Ascending aorta (tissue), 2 donors: Measurements from ENCODE around the gene SERINC3. TPM values are rescaled to one million over a fixed set of nuclear protein-coding genes. Genes with fewer than 3 reads are reported as not detected.

Experiments used
- DNase-seq, 2 donors: peaks; one replicate each; pipeline ENCODE4 v3.0.0-alpha.2; 2019; ENCODE audit warnings: low spot score in 2 of 2
- H3K27ac ChIP-seq, 2 donors: fragments of 200-600 bp; sonication (generic); one replicate each; pipeline ENCODE4 v1.5.1; 2016 to 2017; ENCODE audit warnings: mild to moderate bottlenecking in 1 of 2
- H3K27me3 ChIP-seq: fragments of 200-600 bp; sonication (generic); one replicate; pipeline ENCODE4 v1.5.1; 2017
- H3K36me3 ChIP-seq, 2 donors: fragments of 200-600 bp; sonication (generic); one replicate each; pipeline ENCODE4 v1.5.1; 2016
- H3K4me1 ChIP-seq, 2 donors: fragments of 200-600 bp; sonication (generic); one replicate each; pipeline ENCODE4 v1.5.1; 2016 to 2017; ENCODE audit warnings: mild to moderate bottlenecking in 1 of 2
- H3K4me3 ChIP-seq, 2 donors: fragments of 200-600 bp; sonication (generic); one replicate each; pipeline ENCODE4 v1.5.1; 2016 to 2017; ENCODE audit warnings: mild to moderate bottlenecking in 1 of 2
- H3K9me3 ChIP-seq, 2 donors: fragments of 200-600 bp; sonication (generic); one replicate each; pipeline ENCODE4 v1.5.1; 2016
- CTCF ChIP-seq, 3 experiments: fragments of 200-600 bp in 2 of 3; fragments of 450-650 bp in 1 of 3; sonication (generic) in 2 of 3; IDR thresholded peaks; one replicate each; pipeline ENCODE4 v1.5.1; 2016 to 2019; ENCODE audit warnings: antibody characterized with exemption in 3 of 3, mild to moderate bottlenecking in 1 of 3, moderate library complexity in 1 of 3
- intact Hi-C: fragments of 100-400 bp; cut with DNase I; formaldehyde crosslinking; loops from one replicate; pipeline ENCODE4 v1.15.1; 2023
- total RNA-seq: library from RNA; depleted of rRNA; stranded (reverse); fragments of >200 nt; gene quantifications from one replicate; pipeline ENCODE4 v1.1.0, GENCODE V29; 2016

SERINC3 gene
- total RNA-seq, 1 donor from 2014 or later, result 78.1 TPM

- no peaks in the 10 kb centered on the region for H3K27me3 ChIP-seq
- DNase-seq, result no peak
- H3K36me3 ChIP-seq, result no peaks in the 10 kb centered on the region
- intact Hi-C loops, result no loop called here
- H3K4me1 ChIP-seq, result no peaks in the 10 kb centered on the region
- H3K4me3 ChIP-seq, result no peak overlapping the region
- no peak for TF ChIP-seq CTCF (IDR thresholded peaks at IDR 0.05)
- no peaks in the 10 kb centered on the region for H3K9me3 ChIP-seq
- H3K27ac ChIP-seq, result no peak overlapping the region
These were observed 66.7 kb downstream of the SERINC3 start for GRCh38 chr20:44455126-44455525.

GRCh38 chr20:44454306-44454963 lies 67.4 kb downstream of the SERINC3 start:
- Histone ChIP-seq H3K36me3 (no peaks in the 10 kb centered on the region), H3K27ac (no peak overlapping the region), H3K4me3 (no peak overlapping the region), H3K4me1 (no peaks in the 10 kb centered on the region), H3K9me3 (no peaks in the 10 kb centered on the region), H3K27me3 (no peaks in the 10 kb centered on the region)
- intact Hi-C loops, result no loop called here
- TF ChIP-seq CTCF (IDR thresholded peaks at IDR 0.05), result no peak
- no peak for DNase-seq

GRCh38 chr20:44450903-44451450 lies 70.9 kb downstream of the SERINC3 start:
- Histone ChIP-seq H3K27me3 (no peaks in the 10 kb centered on the region), H3K9me3 (no peaks in the 10 kb centered on the region), H3K27ac (no peak overlapping the region), H3K4me1 (no peaks in the 10 kb centered on the region), H3K36me3 (no peaks in the 10 kb centered on the region), H3K4me3 (no peak overlapping the region)
- DNase-seq, result no peak
- TF ChIP-seq CTCF (IDR thresholded peaks at IDR 0.05), result no peak
- intact Hi-C loops, result no loop called here

- no peak for DNase-seq
- H3K27me3 ChIP-seq, result no peaks in the 10 kb centered on the region
- no peak overlapping the region for H3K27ac ChIP-seq
- H3K36me3 ChIP-seq, result no peaks in the 10 kb centered on the region
- H3K4me3 ChIP-seq, result no peak overlapping the region
- no peak for TF ChIP-seq CTCF (IDR thresholded peaks at IDR 0.05)
- intact Hi-C loops, result no loop called here
- no peaks in the 10 kb centered on the region for H3K4me1 ChIP-seq
- no peaks in the 10 kb centered on the region for H3K9me3 ChIP-seq
These were observed 71.5 kb downstream of the SERINC3 start for GRCh38 chr20:44450281-44450889.

GRCh38 chr20:44449864-44450263 lies 72.0 kb downstream of the SERINC3 start:
- Histone ChIP-seq H3K4me3 (no peak overlapping the region), H3K36me3 (no peaks in the 10 kb centered on the region), H3K27ac (no peak overlapping the region), H3K4me1 (no peaks in the 10 kb centered on the region), H3K27me3 (no peaks in the 10 kb centered on the region), H3K9me3 (no peaks in the 10 kb centered on the region)
- DNase-seq, result no peak
- TF ChIP-seq CTCF (IDR thresholded peaks at IDR 0.05), result no peak
- intact Hi-C loops, result no loop called here
